Measurements from ENCODE around the gene PDE7B.

PDE7B gene

GRCh38 chr6:135870722-135871121 lies 19.2 kb downstream of the PDE7B start:
- Histone ChIP-seq H3K27ac (ENCODE audit: extremely low read depth, low read depth, low read length) (no peak overlapping the region), H3K4me1 (ENCODE audit: control insufficient read depth, insufficient read depth, low read length) (no peaks in the 10 kb centered on the region), H3K36me3 (ENCODE audit: control insufficient read depth in 2 of 2, insufficient read depth in 1 of 2, low read length in 2 of 2) (no peaks in the 10 kb centered on the region), H3K9me3 (ENCODE audit: control insufficient read depth, insufficient read depth, low read depth, low read length) (no peaks in the 10 kb centered on the region), H3K4me3 (ENCODE audit: low read depth, low read length) (no peak overlapping the region)
- TF ChIP-seq ZNF48 (tag by site-specific recombination; IDR thresholded peaks at IDR 0.05), result no peak
- TF ChIP-seq FEZF1 (tag by site-specific recombination; IDR thresholded peaks at IDR 0.05), result no peak
- TF ChIP-seq ZNF341 (tag by site-specific recombination; IDR thresholded peaks at IDR 0.05; ENCODE audit: low read depth), result no peak
- TF ChIP-seq ZNF423 (tag by site-specific recombination; IDR thresholded peaks at IDR 0.05), result no peak
- no peak for TF ChIP-seq ZNF214 (tag by site-specific recombination; IDR thresholded peaks at IDR 0.05; ENCODE audit: borderline replicate concordance)
- no peak for TF ChIP-seq ZNF292 (tag by site-specific recombination; IDR thresholded peaks at IDR 0.05; ENCODE audit: borderline replicate concordance, low read depth)
- TF ChIP-seq ZNF223 (tag by site-specific recombination; IDR thresholded peaks at IDR 0.05), result no peak
- no peak for TF ChIP-seq ZNF610 (tag by site-specific recombination; IDR thresholded peaks at IDR 0.05; ENCODE audit: borderline replicate concordance)
- no peak for TF ChIP-seq ZNF621 (tag by site-specific recombination; IDR thresholded peaks at IDR 0.05)
- no peak for TF ChIP-seq ZNF488 (tag by site-specific recombination; IDR thresholded peaks at IDR 0.05)
- no peak for TF ChIP-seq ZBTB49 (tag by site-specific recombination; IDR thresholded peaks at IDR 0.05; ENCODE audit: low read depth)
- no peak for TF ChIP-seq ZEB2 (tag by site-specific recombination; IDR thresholded peaks at IDR 0.05)
- no peak for TF ChIP-seq ZNF791 (tag by site-specific recombination; IDR thresholded peaks at IDR 0.05)
- TF ChIP-seq ZNF280D (tag by site-specific recombination; IDR thresholded peaks at IDR 0.05), result no peak
- TF ChIP-seq ZSCAN4 (tag by site-specific recombination; IDR thresholded peaks at IDR 0.05), result no peak
- no peak for TF ChIP-seq ZNF391 (tag by site-specific recombination; IDR thresholded peaks at IDR 0.05; ENCODE audit: borderline replicate concordance, low read depth)
- POLR2A ChIA-PET, result no interaction called here
- CTCF ChIA-PET, result interaction anchor here (1.3 kb wide), 1 partner anchor 36 kb away, joined by 4 read pairs; no protein-coding TSS in a partner anchor

GRCh38 chr6:135871296-135871695 lies 19.8 kb downstream of the PDE7B start:
- CTCF ChIA-PET, result interaction anchor here (1.3 kb wide), 1 partner anchor 35 kb away, joined by 4 read pairs; no protein-coding TSS in a partner anchor
- no peak overlapping the region for H3K27ac ChIP-seq (ENCODE audit: extremely low read depth, low read depth, low read length)
- POLR2A ChIA-PET, result no interaction called here

More at GRCh38 chr6:135871296-135871695, 19.8 kb downstream of the PDE7B start:
- Histone ChIP-seq H3K4me1 (ENCODE audit: control insufficient read depth, insufficient read depth, low read length) (no peaks in the 10 kb centered on the region), H3K4me3 (ENCODE audit: low read depth, low read length) (no peak overlapping the region), H3K36me3 (ENCODE audit: control insufficient read depth in 2 of 2, insufficient read depth in 1 of 2, low read length in 2 of 2) (no peaks in the 10 kb centered on the region), H3K9me3 (ENCODE audit: control insufficient read depth, insufficient read depth, low read depth, low read length) (no peaks in the 10 kb centered on the region)
- TF ChIP-seq ZNF202 (tag by site-specific recombination; IDR thresholded peaks at IDR 0.05; ENCODE audit: borderline replicate concordance) (no peak), KLF7 (tag by site-specific recombination; IDR thresholded peaks at IDR 0.05; ENCODE audit: borderline replicate concordance) (no peak), ZNF37A (tag by site-specific recombination; IDR thresholded peaks at IDR 0.05) (no peak), PATZ1 (tag by site-specific recombination; IDR thresholded peaks at IDR 0.05) (no peak), ZNF211 (tag by site-specific recombination; IDR thresholded peaks at IDR 0.05; ENCODE audit: low read depth) (no peak), ZNF555 (tag by site-specific recombination; conservative IDR thresholded peaks at IDR 0.05) (no peak), ZNF248 (tag by site-specific recombination; IDR thresholded peaks at IDR 0.05) (no peak), ZFP41 (tag by site-specific recombination; IDR thresholded peaks at IDR 0.05; ENCODE audit: borderline replicate concordance) (no peak), ZNF335 (tag by site-specific recombination; conservative IDR thresholded peaks at IDR 0.05) (no peak), IKZF3 (tag by site-specific recombination; IDR thresholded peaks at IDR 0.05) (no peak)

Data from HEK293 (cell line).